SK-N-SH (cell line): ENCODE results near the gene IL16. TPM values are rescaled to one million over a fixed set of nuclear protein-coding genes. Genes with fewer than 3 reads are reported as not detected.

Source experiments
- CTCF ChIA-PET: fragments of 300-600, 350-600 bp; formaldehyde crosslinking; extraction: SDS; loops from one replicate; lab custom pipeline; 2021; lab: Yijun Ruan, JAX
- POLR2A ChIA-PET: fragments of 350-600 bp; sonication (Branson Sonifier 250); formaldehyde crosslinking; extraction: SDS; loops from one replicate; lab custom pipeline; 2020; ENCODE audit warnings: antibody characterized with exemption, inconsistent platforms; lab: Yijun Ruan, JAX
- DNase-seq: peaks from one replicate; pipeline ENCODE4 v3.0.0; 2012
- H2AFZ ChIP-seq: fragments of 200-600 bp; sonication (generic); 2 replicates; pipeline ENCODE4 v1.8.1; 2016; ENCODE audit warnings: antibody characterized with exemption, mild to moderate bottlenecking, low read depth
- H3F3A ChIP-seq: fragments of 200-600 bp; sonication (generic); replicated peaks from 2 replicates; pipeline ENCODE3; 2016; ENCODE audit warnings: antibody characterized with exemption, mild to moderate bottlenecking; ENCODE audit not compliant: insufficient read depth
- H3K27ac ChIP-seq, 2 experiments: fragments of 200-500 bp in 1 of 2; fragments of 200-600 bp in 1 of 2; sonication (Bioruptor generic) in 1 of 2; sonication (generic), shearing (Covaris generic) in 1 of 2; 2 replicates each; pipeline versions ENCODE4 v1.5.1 to v1.6.1; 2014 to 2016; ENCODE audit warnings: low read depth in 2 of 2, inconsistent platforms in 1 of 2, low read length in 1 of 2, mild to moderate bottlenecking in 1 of 2, mixed read lengths in 1 of 2
- H3K27me3 ChIP-seq: fragments of 200-600 bp; sonication (generic), shearing (Covaris generic); 2 replicates; pipeline ENCODE4 v1.6.1; 2016; ENCODE audit warnings: mixed run types; ENCODE audit not compliant: insufficient read depth
- H3K36me3 ChIP-seq, 2 experiments: fragments of 200-500 bp in 1 of 2; fragments of 200-600 bp in 1 of 2; sonication (Bioruptor generic) in 1 of 2; sonication (generic) in 1 of 2; replicated peaks in 1 of 2; 2 replicates each; pipeline versions ENCODE3 to v1.5.1; 2014 to 2016; ENCODE audit warnings: low read length in 1 of 2, mild to moderate bottlenecking in 1 of 2; ENCODE audit not compliant: insufficient read depth in 2 of 2, control insufficient read depth in 1 of 2
- H3K4me1 ChIP-seq, 2 experiments: fragments of 200-500 bp in 1 of 2; fragments of 200-600 bp in 1 of 2; sonication (Bioruptor generic) in 1 of 2; sonication (generic), shearing (Covaris generic) in 1 of 2; 2 replicates each; pipeline versions ENCODE4 v1.5.1 to v1.6.1; 2014 to 2016; ENCODE audit warnings: low read depth in 1 of 2, low read length in 1 of 2, mixed run types in 1 of 2; ENCODE audit not compliant: insufficient read depth in 2 of 2, control insufficient read depth in 1 of 2
- H3K4me2 ChIP-seq: fragments of 200-600 bp; sonication (generic), shearing (Covaris generic); 2 replicates; pipeline ENCODE4 v1.6.1; 2017; ENCODE audit warnings: mixed run types
- H3K4me3 ChIP-seq, 2 experiments: fragments of 200-500 bp in 1 of 2; fragments of 200-600 bp in 1 of 2; sonication (Bioruptor generic) in 1 of 2; sonication (generic), shearing (Covaris generic) in 1 of 2; 2 replicates each; pipeline versions ENCODE4 v1.5.1 to v1.8.1; 2014 to 2016; ENCODE audit warnings: low read depth in 2 of 2, inconsistent platforms in 1 of 2, low read length in 1 of 2, mild to moderate bottlenecking in 1 of 2, mixed read lengths in 1 of 2, moderate library complexity in 1 of 2
- H3K79me2 ChIP-seq: fragments of 200-600 bp; sonication (generic); 2 replicates; pipeline ENCODE4 v1.8.1; 2017; ENCODE audit warnings: mild to moderate bottlenecking; ENCODE audit not compliant: insufficient read depth
- H3K9ac ChIP-seq: fragments of 200-600 bp; sonication (generic); 2 replicates; pipeline ENCODE4 v1.6.1; 2017; ENCODE audit warnings: mixed run types
- H3K9me2 ChIP-seq: fragments of 200-600 bp; sonication (generic); 2 replicates; pipeline ENCODE4 v1.6.1; 2017; ENCODE audit warnings: mixed run types
- H3K9me3 ChIP-seq: fragments of 200-600 bp; sonication (generic); 2 replicates; pipeline ENCODE4 v1.6.1; 2017; ENCODE audit warnings: mixed run types, mild to moderate bottlenecking, moderate library complexity
- H4K20me1 ChIP-seq: fragments of 200-600 bp; sonication (generic); 2 replicates; pipeline ENCODE4 v1.6.1; 2017; ENCODE audit warnings: mild to moderate bottlenecking, mixed run types; ENCODE audit not compliant: insufficient read depth
- CTCF ChIP-seq: fragments of 200-600 bp; sonication (generic); IDR thresholded peaks from 2 replicates; pipeline ENCODE4 v1.6.1; 2017; ENCODE audit warnings: antibody characterized with exemption, mild to moderate bottlenecking, moderate library complexity
- GATA2 ChIP-seq: sonication (generic); formaldehyde crosslinking; IDR thresholded peaks from 2 replicates; pipeline ENCODE4 v1.5.0; 2020; ENCODE audit warnings: mild to moderate bottlenecking, missing genetic modification reagents
- IRF3 ChIP-seq: fragments of 150-350 bp; IDR thresholded peaks from 2 replicates; pipeline ENCODE4 v1.6.1; 2016; ENCODE audit warnings: mild to moderate bottlenecking, low read depth, low read length
- JUND ChIP-seq: IDR thresholded peaks from 2 replicates; pipeline ENCODE4 v1.4.0; 2012
- MAX ChIP-seq: IDR thresholded peaks from 2 replicates; pipeline ENCODE4 v1.4.0; 2012; ENCODE audit warnings: low read depth
- NFIC ChIP-seq: IDR thresholded peaks from 2 replicates; pipeline ENCODE4 v1.4.0; 2012; ENCODE audit warnings: borderline replicate concordance
- PBX3 ChIP-seq: IDR thresholded peaks from 2 replicates; pipeline ENCODE4; 2012
- POLR2AphosphoS5 ChIP-seq: IDR thresholded peaks from 2 replicates; pipeline ENCODE4 v1.6.1; 2012; ENCODE audit warnings: low read depth, low read length
- RAD21 ChIP-seq: IDR thresholded peaks from 2 replicates; pipeline ENCODE4 v1.6.1; 2012; ENCODE audit warnings: mild to moderate bottlenecking, low read length
- REST ChIP-seq: IDR thresholded peaks from 2 replicates; pipeline ENCODE4 v1.6.1; 2012; ENCODE audit warnings: mild to moderate bottlenecking, low read depth, low read length, moderate library complexity
- TAF1 ChIP-seq: IDR thresholded peaks from 2 replicates; pipeline ENCODE4 v1.6.1; 2012; ENCODE audit warnings: low read depth, mild to moderate bottlenecking, low read length, moderate library complexity, borderline replicate concordance
- USF2 ChIP-seq: fragments of 150-350 bp; IDR thresholded peaks from 2 replicates; pipeline ENCODE4 v1.6.1; 2017; ENCODE audit warnings: antibody characterized with exemption, low read length, low read depth, borderline replicate concordance
- YY1 ChIP-seq: IDR thresholded peaks from 2 replicates; pipeline ENCODE4 v1.4.0; 2012; ENCODE audit warnings: low read depth, mild to moderate bottlenecking
- WGBS: methylation state at CpG from one replicate; pipeline ENCODE4 v1.1.6; 2017; ENCODE audit warnings: low lambda C conversion rate; 5-methylcytosine and 5-hydroxymethylcytosine counted together
- polyA plus RNA-seq, 3 experiments: library from polyadenylated mRNA; depleted of rRNA; stranded (reverse); fragments of >200 nt; gene quantifications; 2 replicates each; pipeline ENCODE4 v1.2.3, GENCODE V29; 2012

Gene IL16
- polyA plus RNA-seq, 1 of the 3 experiments (the other 2 are of a cell fraction), result not detected

- no peak for TF ChIP-seq MAX
- TF ChIP-seq TAF1, result no peak
- TF ChIP-seq POLR2AphosphoS5, result no peak
- no peak for TF ChIP-seq YY1
- no peak for TF ChIP-seq NFIC
- TF ChIP-seq, all 33 proteins: peak for 0
These were observed 117.7 kb downstream of the IL16 start (continued) for GRCh38 chr15:81314378-81314777.

- ChIA-PET POLR2A (no interaction called here), CTCF (interaction anchor here (0.6 kb wide), 1 partner anchor 24 kb away, joined by 4 read pairs; no protein-coding TSS in a partner anchor)
- H3K9me2 ChIP-seq, result no peaks in the 10 kb centered on the region
- peaks cover 9% of the 10 kb centered on the region for H3F3A ChIP-seq
- no peaks in the 10 kb centered on the region for H3K79me2 ChIP-seq
- DNase-seq, result no peak
- no peak overlapping the region for H3K4me2 ChIP-seq
- TF ChIP-seq JUND (no peak), PBX3 (no peak), MAX (no peak), RAD21 (no peak)
- no peaks in the 10 kb centered on the region for H3K9me3 ChIP-seq
- no peak overlapping the region for H2AFZ ChIP-seq
- 94% methylated on average over 11 of the region's 14 CpGs for WGBS
- H3K27me3 ChIP-seq, result no peaks in the 10 kb centered on the region
- no peaks in the 10 kb centered on the region for H3K36me3 ChIP-seq
- H4K20me1 ChIP-seq, result no peaks in the 10 kb centered on the region
- H3K27ac ChIP-seq, result no peak overlapping the region
- H3K4me1 ChIP-seq, result peaks cover 0 to 14% of the 10 kb centered on the region in 2 experiments; a peak in 1 of 4 replicates
- no peak overlapping the region for H3K4me3 ChIP-seq
- no peak overlapping the region for H3K9ac ChIP-seq
These were observed 118.9 kb downstream of the IL16 start for GRCh38 chr15:81315452-81316175.

GRCh38 chr15:81316267-81316666, 119.6 kb downstream of the IL16 start:
- WGBS, result 90% methylated on average over 3 of the region's 3 CpGs
- no peak for TF ChIP-seq USF2
- TF ChIP-seq REST, result no peak
- TF ChIP-seq CTCF, result no peak
- no peak for TF ChIP-seq IRF3
- TF ChIP-seq GATA2 (CRISPR knock-in tag), result no peak
- Histone ChIP-seq H3K4me1 (peaks cover 0 to 13% of the 10 kb centered on the region in 2 experiments; a peak in 1 of 4 replicates), H2AFZ (no peak overlapping the region), H3K27me3 (no peaks in the 10 kb centered on the region), H3K9me3 (no peaks in the 10 kb centered on the region), H3F3A (peaks cover 9% of the 10 kb centered on the region), H3K9ac (no peak overlapping the region), H3K4me2 (no peak overlapping the region), H4K20me1 (no peaks in the 10 kb centered on the region), H3K4me3 (no peak overlapping the region), H3K36me3 (no peaks in the 10 kb centered on the region), H3K9me2 (no peaks in the 10 kb centered on the region), H3K27ac (no peak overlapping the region), H3K79me2 (no peaks in the 10 kb centered on the region)
- ChIA-PET POLR2A (no interaction called here), CTCF (no interaction called here)
- no peak for DNase-seq
